Neural progenitor cell (in vitro differentiated cells): ENCODE data around the gene C2CD4C. TPM values are rescaled to one million over a fixed set of nuclear protein-coding genes. Genes with fewer than 3 reads are reported as not detected.

Source experiments
- DNase-seq: peaks from one replicate; pipeline ENCODE4 v3.0.0-alpha.2; 2016; ENCODE audit warnings: low spot score
- H2AFZ ChIP-seq: fragments of 200-600 bp; sonication (generic); replicated peaks from 2 replicates; pipeline ENCODE4 v1.6.1; 2016; ENCODE audit warnings: antibody characterized with exemption
- H3F3A ChIP-seq: fragments of 200-600 bp; sonication (generic); 2 replicates; pipeline ENCODE4 v1.6.1; 2016; ENCODE audit warnings: antibody characterized with exemption, low read depth
- H3K27ac ChIP-seq: fragments of 200-600 bp; sonication (generic); 2 replicates; pipeline ENCODE4 v1.5.1; 2016; ENCODE audit warnings: mild to moderate bottlenecking
- H3K27me3 ChIP-seq: fragments of 200-600 bp; sonication (generic); 2 replicates; pipeline ENCODE4 v1.6.1; 2016; ENCODE audit warnings: mild to moderate bottlenecking, moderate library complexity
- H3K36me3 ChIP-seq: fragments of 200-600 bp; sonication (generic); 2 replicates; pipeline ENCODE4 v1.5.1; 2016
- H3K4me1 ChIP-seq: fragments of 200-600 bp; sonication (generic); 2 replicates; pipeline ENCODE4 v1.6.1; 2016; ENCODE audit warnings: mixed run types
- H3K4me2 ChIP-seq: fragments of 200-600 bp; sonication (generic); 2 replicates; pipeline ENCODE4 v1.6.1; 2016
- H3K4me3 ChIP-seq: fragments of 200-600 bp; sonication (generic); 2 replicates; pipeline ENCODE4 v1.5.1; 2016
- H3K79me2 ChIP-seq: fragments of 200-600 bp; sonication (generic); 2 replicates; pipeline ENCODE4 v1.6.1; 2016; ENCODE audit warnings: low read depth
- H3K9ac ChIP-seq: fragments of 200-600 bp; sonication (generic); 2 replicates; pipeline ENCODE4 v1.6.1; 2016
- H3K9me3 ChIP-seq: fragments of 200-600 bp; sonication (generic); 2 replicates; pipeline ENCODE4 v1.5.1; 2016; ENCODE audit warnings: low read depth
- H4K20me1 ChIP-seq: fragments of 200-600 bp; sonication (generic); 2 replicates; pipeline ENCODE4 v1.6.1; 2016; ENCODE audit warnings: low read depth
- H3K27ac Mint-ChIP-seq: 3 replicates; pipeline ENCODE4 v1.8.0; 2021; ENCODE audit warnings: mixed read lengths
- H3K27me3 Mint-ChIP-seq: 2 replicates; pipeline ENCODE4 v1.8.0; 2022; ENCODE audit warnings: low read depth, mild to moderate bottlenecking, inconsistent platforms, moderate library complexity, mixed read lengths; ENCODE audit not compliant: insufficient read depth
- H3K36me3 Mint-ChIP-seq: 3 replicates; pipeline ENCODE4 v1.8.0; 2021; ENCODE audit warnings: mixed read lengths
- H3K4me1 Mint-ChIP-seq: 3 replicates; pipeline ENCODE4 v1.8.0; 2021; ENCODE audit warnings: mixed read lengths
- H3K4me3 Mint-ChIP-seq: 3 replicates; pipeline ENCODE4 v1.8.0; 2021; ENCODE audit warnings: mild to moderate bottlenecking, moderate library complexity, mixed read lengths
- H3K9me3 Mint-ChIP-seq: 3 replicates; pipeline ENCODE4 v1.8.0; 2020; ENCODE audit warnings: mixed read lengths
- CTCF ChIP-seq: fragments of 200-600 bp; sonication (generic); IDR thresholded peaks from 2 replicates; pipeline ENCODE4 v1.5.1; 2017; ENCODE audit warnings: antibody characterized with exemption, mild to moderate bottlenecking
- EZH2 ChIP-seq: fragments of 200-600 bp; sonication (generic); IDR thresholded peaks from 2 replicates; pipeline ENCODE4 v1.6.1; 2017; ENCODE audit warnings: antibody characterized with exemption, mild to moderate bottlenecking, moderate library complexity
- EZH2phosphoT487 ChIP-seq: fragments of 200-600 bp; sonication (generic); IDR thresholded peaks from 2 replicates; pipeline ENCODE4 v1.6.1; 2017; ENCODE audit warnings: antibody characterized with exemption
- total RNA-seq: library from RNA; depleted of rRNA; stranded (reverse); fragments of >200 nt; gene quantifications from 2 replicates; pipeline ENCODE4 v1.2.3, GENCODE V29; 2015; ENCODE audit warnings: low replicate concordance

Gene C2CD4C
- total RNA-seq, 1 donor from 2014 or later = 2.3 TPM

GRCh38 chr19:415292-415691 is 6.3 kb upstream of the C2CD4C start:
- H3K4me1 ChIP-seq = peaks cover 26% of the 10 kb centered on the region

DNA sequence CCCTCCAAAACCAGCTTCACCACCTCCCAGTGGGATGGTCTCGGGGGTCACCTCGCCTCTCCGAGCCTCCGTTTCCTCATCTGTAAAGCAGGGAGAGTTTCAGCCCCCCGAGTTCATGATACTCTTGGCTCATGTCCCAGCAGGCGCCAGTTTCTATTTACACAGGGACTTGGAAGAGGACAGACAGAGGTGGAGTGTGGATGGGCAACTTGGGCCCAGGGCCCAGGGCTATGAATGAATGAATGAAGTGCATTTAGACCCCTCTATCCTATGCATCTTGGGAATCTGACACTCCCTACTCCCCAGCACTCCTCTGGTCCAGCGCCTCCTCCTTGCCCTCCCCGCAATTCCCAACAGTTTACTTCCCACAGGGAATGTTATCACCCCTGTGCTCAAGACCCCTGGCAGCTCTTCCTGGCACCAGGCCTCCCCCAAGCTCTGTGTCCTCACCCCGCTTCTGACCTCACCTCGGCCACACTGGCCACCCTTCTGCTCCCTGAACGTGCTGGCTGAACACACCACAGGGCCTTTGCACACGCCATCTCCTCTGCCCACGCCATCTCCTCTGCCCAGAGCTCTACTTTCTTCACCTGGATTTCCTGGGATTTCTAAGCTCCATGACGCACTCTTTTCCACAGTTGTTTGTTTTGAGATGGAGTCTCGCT is 4.9 kb upstream of the C2CD4C start:
- H3K27me3 ChIP-seq = peaks cover 16% of the 10 kb centered on the region
- no peaks in the 10 kb centered on the region for H3K9me3 ChIP-seq
- no peak overlapping the region for H3K27ac Mint-ChIP-seq
- no peak for DNase-seq
- H4K20me1 ChIP-seq = no peaks in the 10 kb centered on the region
- no peak overlapping the region for H3K4me3 Mint-ChIP-seq
- peaks cover 2% of the 10 kb centered on the region for H3K9me3 Mint-ChIP-seq
- H3F3A ChIP-seq = peaks cover 18% of the 10 kb centered on the region
- peaks cover 6% of the 10 kb centered on the region for H3K27me3 Mint-ChIP-seq
- no peak overlapping the region for H3K27ac ChIP-seq
- TF ChIP-seq EZH2phosphoT487 (no peak), EZH2 (no peak), CTCF (no peak)
- peaks cover 32% of the 10 kb centered on the region for H3K4me1 Mint-ChIP-seq
- peaks cover 32% of the 10 kb centered on the region for H3K4me1 ChIP-seq
- no peak overlapping the region for H3K4me3 ChIP-seq
- no peak overlapping the region for H2AFZ ChIP-seq
- no peaks in the 10 kb centered on the region for H3K36me3 Mint-ChIP-seq
- no peak overlapping the region for H3K4me2 ChIP-seq
- no peak overlapping the region for H3K9ac ChIP-seq
- no peaks in the 10 kb centered on the region for H3K79me2 ChIP-seq
- no peaks in the 10 kb centered on the region for H3K36me3 ChIP-seq

More at GRCh38 chr19:415292-415691, 6.3 kb upstream of the C2CD4C start:
- no peak overlapping the region for H3K4me3 ChIP-seq
- no peak overlapping the region for H3K9ac ChIP-seq
- no peak overlapping the region for H2AFZ ChIP-seq
- no peak for DNase-seq
- Mint-ChIP-seq H3K36me3 (no peaks in the 10 kb centered on the region), H3K27me3 (peaks cover 2% of the 10 kb centered on the region), H3K9me3 (no peaks in the 10 kb centered on the region), H3K4me3 (no peak overlapping the region), H3K4me1 (peaks cover 27% of the 10 kb centered on the region), H3K27ac (no peak overlapping the region)
- no peaks in the 10 kb centered on the region for H4K20me1 ChIP-seq
- peaks cover 3% of the 10 kb centered on the region for H3K27me3 ChIP-seq
- no peaks in the 10 kb centered on the region for H3K79me2 ChIP-seq
- peaks cover 10% of the 10 kb centered on the region for H3F3A ChIP-seq
- no peaks in the 10 kb centered on the region for H3K9me3 ChIP-seq
- H3K36me3 ChIP-seq = no peaks in the 10 kb centered on the region
- H3K27ac ChIP-seq = no peak overlapping the region
- TF ChIP-seq CTCF (no peak), EZH2phosphoT487 (no peak), EZH2 (no peak)
- H3K4me2 ChIP-seq = no peak overlapping the region

DNA sequence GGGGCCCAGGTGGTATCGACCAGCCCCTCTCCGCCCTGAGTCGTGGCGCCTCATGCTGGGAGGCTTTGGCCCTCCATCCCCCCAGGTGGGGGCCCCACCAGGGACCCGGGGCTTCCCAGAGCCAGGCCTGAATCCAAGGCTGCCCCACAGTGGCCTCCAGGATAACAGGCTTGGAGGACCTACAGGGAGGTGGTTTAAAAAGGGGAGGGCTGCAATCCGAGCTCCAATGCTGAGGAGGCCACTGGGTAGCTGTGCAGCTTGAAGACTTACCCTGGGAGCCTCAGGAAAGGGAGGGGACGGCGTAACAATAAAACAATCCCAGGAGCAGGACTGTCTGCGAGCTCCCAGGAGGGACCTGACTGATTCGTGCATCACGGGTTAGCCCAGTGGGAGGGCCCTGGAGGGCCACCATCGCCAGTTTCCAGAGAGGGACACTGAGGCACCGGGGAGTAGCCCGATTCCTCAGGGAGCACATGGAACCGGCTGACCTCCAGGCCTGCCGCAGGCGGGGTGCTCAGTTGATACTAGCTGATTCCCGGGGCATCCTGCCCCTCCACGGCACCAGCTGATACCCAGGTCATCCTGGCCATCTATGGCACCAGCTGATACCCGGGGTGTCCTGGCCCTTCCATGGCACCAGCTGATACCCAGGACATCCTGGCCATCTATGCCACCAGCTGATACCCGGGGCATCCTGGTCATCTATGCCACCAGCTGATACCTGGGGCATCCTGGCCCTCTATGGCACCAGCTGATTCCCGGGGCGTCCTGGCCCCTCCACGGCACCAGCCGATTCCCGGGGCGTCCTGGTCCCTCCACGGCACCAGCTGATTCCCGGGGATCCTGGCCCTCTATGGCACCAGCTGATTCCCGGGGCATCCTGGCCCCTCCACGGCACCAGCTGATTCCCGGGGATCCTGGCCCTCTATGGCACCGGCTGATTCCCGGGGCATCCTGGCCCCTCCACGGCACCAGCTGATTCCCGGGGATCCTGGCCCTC is 3.7 kb upstream of the C2CD4C start:
- H3K4me2 ChIP-seq = peak overlapping the region; percentile 41

More for the DNA sequence above, 3.7 kb upstream of the C2CD4C start:
- H3K36me3 Mint-ChIP-seq = no peaks in the 10 kb centered on the region
- no peak overlapping the region for H3K4me3 Mint-ChIP-seq
- Histone ChIP-seq H3K27ac (no peak overlapping the region), H4K20me1 (no peaks in the 10 kb centered on the region), H3K79me2 (no peaks in the 10 kb centered on the region), H3K27me3 (peaks cover 16% of the 10 kb centered on the region), H2AFZ (no peak overlapping the region), H3F3A (peaks cover 18% of the 10 kb centered on the region), H3K36me3 (no peaks in the 10 kb centered on the region), H3K4me3 (no peak overlapping the region), H3K9ac (no peak overlapping the region), H3K9me3 (no peaks in the 10 kb centered on the region), H3K4me1 (peaks cover 32% of the 10 kb centered on the region)
- H3K9me3 Mint-ChIP-seq = peaks cover 2% of the 10 kb centered on the region
- peaks cover 6% of the 10 kb centered on the region for H3K27me3 Mint-ChIP-seq
- DNase-seq = peak; percentile 82
- peak; percentile 33 for TF ChIP-seq CTCF
- TF ChIP-seq EZH2 = no peak
- no peak for TF ChIP-seq EZH2phosphoT487
- no peak overlapping the region for H3K27ac Mint-ChIP-seq
- peaks cover 22% of the 10 kb centered on the region for H3K4me1 Mint-ChIP-seq
